Measurements from ENCODE around the gene PIP4K2A.

The PIP4K2A gene

DNA sequence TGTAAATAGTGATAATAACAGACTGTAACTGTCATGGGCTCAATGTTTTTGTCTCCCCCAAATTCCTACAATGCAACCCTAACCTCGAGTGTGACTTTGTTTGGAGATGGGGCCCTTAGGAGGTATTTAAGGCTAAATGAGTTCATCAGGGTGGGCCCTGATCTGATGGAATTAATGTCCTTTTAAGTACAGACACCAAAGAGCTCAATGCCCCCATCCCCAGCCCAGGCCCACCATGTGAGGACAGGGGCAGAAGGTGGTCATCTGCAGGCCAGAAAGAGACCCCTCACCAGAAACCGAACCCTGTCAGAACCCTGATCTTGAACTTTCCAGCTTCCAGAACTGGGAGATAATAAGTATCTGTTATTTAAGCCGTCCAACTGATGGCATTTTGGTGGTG lies 83.2 kb downstream of the PIP4K2A start:
- Histone ChIP-seq H2BK120ac (ENCODE audit: low read depth, low read length) (peak overlapping the region; percentile 85), H3K23ac (ENCODE audit: low read length) (no peak overlapping the region), H3K4me1 (ENCODE audit: control insufficient read depth, low read depth, low read length) (peaks cover 3% of the 10 kb centered on the region), H3K4me3 (ENCODE audit: low read length) (no peak overlapping the region), H3K9ac (ENCODE audit: low read length) (no peak overlapping the region), H3K36me3 (ENCODE audit: control insufficient read depth, insufficient read depth, low read length) (no peaks in the 10 kb centered on the region), H4K5ac (ENCODE audit: low read length) (no peak overlapping the region), H2BK5ac (ENCODE audit: low read length) (no peak overlapping the region), H3K27ac (ENCODE audit: low read depth, low read length) (no peak overlapping the region), H3K18ac (ENCODE audit: low read length) (peak overlapping the region; percentile 70), H2BK15ac (replicated peaks; ENCODE audit: low read depth) (no peak overlapping the region), H3K4ac (ENCODE audit: low read depth, low read length) (peak overlapping the region; percentile 86), H3K4me2 (ENCODE audit: low read length) (no peak overlapping the region), H3K56ac (ENCODE audit: low read length) (no peak overlapping the region), H3K27me3 (ENCODE audit: insufficient read depth, low read length, poor library complexity) (no peaks in the 10 kb centered on the region), H2AK5ac (ENCODE audit: low read length) (no peak overlapping the region), H3K79me1 (ENCODE audit: low read length) (peaks cover 1% of the 10 kb centered on the region), H3K79me2 (ENCODE audit: control insufficient read depth, insufficient read depth, low read length) (peaks cover 3% of the 10 kb centered on the region), H4K8ac (ENCODE audit: low read depth, low read length) (no peak overlapping the region)
- whole genome bisulfite sequencing (ENCODE audit: extremely low coverage, insufficient coverage, low lambda C conversion rate) = no CpG with 5 or more reads among the region's 3 CpGs
- no peak for DNase-seq

DNA sequence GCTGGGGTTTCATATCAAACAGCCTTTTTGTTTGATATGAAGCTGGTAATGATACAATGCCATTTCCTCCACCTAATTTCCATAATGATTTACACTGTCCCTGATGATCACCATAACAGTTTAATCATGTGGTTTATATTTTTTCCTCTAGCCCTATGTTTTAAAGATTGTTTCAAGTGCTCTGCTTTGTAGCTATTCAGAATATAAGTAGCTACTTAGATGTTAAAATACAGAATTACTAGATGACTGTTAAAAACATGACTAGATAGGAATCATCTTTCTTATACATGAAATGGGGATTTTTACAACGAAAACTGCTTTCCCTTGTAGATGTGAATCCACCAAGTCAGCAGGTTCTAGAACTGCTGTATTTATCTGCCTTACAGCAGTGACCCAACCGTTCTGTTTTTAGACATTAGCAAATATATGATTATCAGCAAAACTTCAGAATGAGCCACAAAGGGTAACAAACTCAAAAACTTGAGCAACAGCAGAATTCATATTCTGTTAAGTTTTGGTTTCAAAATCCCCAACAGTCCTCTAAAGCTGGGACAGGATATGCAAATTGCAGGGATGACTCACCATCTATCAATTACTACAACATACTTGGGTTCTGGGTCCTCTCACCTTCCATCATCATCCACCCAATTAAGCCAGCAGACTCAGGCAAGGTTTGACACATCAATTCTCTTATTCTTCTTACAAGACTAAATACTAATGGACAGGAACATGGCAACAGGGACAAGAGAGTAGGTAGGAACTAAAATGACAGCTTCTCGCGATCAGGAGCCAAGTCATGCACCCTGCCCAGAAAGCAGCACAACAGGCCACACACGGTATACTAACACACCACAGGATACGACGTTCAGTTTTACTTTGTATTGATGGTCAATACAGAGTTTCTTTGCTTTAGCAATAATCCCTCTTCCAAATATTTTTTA lies 83.9 kb downstream of the PIP4K2A start:
- Histone ChIP-seq H3K4me3 (ENCODE audit: low read length) (no peak overlapping the region), H4K8ac (ENCODE audit: low read depth, low read length) (no peak overlapping the region), H4K5ac (ENCODE audit: low read length) (no peak overlapping the region), H3K18ac (ENCODE audit: low read length) (no peak overlapping the region), H2AK5ac (ENCODE audit: low read length) (no peak overlapping the region), H3K4me1 (ENCODE audit: control insufficient read depth, low read depth, low read length) (peaks cover 3% of the 10 kb centered on the region), H3K36me3 (ENCODE audit: control insufficient read depth, insufficient read depth, low read length) (no peaks in the 10 kb centered on the region), H2BK120ac (ENCODE audit: low read depth, low read length) (no peak overlapping the region), H3K56ac (ENCODE audit: low read length) (no peak overlapping the region), H3K9ac (ENCODE audit: low read length) (no peak overlapping the region), H2BK15ac (replicated peaks; ENCODE audit: low read depth) (no peak overlapping the region), H3K4me2 (ENCODE audit: low read length) (no peak overlapping the region), H3K79me2 (ENCODE audit: control insufficient read depth, insufficient read depth, low read length) (peaks cover 3% of the 10 kb centered on the region), H3K27me3 (ENCODE audit: insufficient read depth, low read length, poor library complexity) (no peaks in the 10 kb centered on the region), H3K23ac (ENCODE audit: low read length) (no peak overlapping the region), H3K27ac (ENCODE audit: low read depth, low read length) (no peak overlapping the region), H3K4ac (ENCODE audit: low read depth, low read length) (no peak overlapping the region), H2BK5ac (ENCODE audit: low read length) (no peak overlapping the region), H3K79me1 (ENCODE audit: low read length) (peaks cover 1% of the 10 kb centered on the region)
- WGBS (ENCODE audit: extremely low coverage, insufficient coverage, low lambda C conversion rate) = no CpG with 5 or more reads among the region's 7 CpGs
- DNase-seq = peak; percentile 85

DNA sequence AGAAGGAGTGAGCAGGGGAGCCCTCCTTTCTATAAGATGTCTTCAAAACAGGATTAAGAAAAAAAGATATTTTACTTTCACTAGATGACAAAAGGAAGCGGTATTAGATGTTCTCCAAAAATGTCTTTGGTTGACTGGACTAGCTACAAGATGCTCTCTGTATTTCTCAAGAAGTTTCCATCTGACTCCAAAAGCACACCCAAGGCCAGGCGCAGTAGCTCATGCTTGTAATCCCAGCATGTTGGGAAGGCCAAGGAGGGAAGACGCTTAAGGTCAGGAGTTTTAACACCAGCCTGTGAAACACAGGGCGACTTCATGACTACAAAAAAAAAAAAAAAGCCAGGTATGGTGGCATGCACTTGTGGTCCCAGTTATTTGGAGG lies 84.5 kb downstream of the PIP4K2A start:
- Histone ChIP-seq H3K18ac (ENCODE audit: low read length) (no peak overlapping the region), H2BK5ac (ENCODE audit: low read length) (no peak overlapping the region), H3K23ac (ENCODE audit: low read length) (no peak overlapping the region), H3K27me3 (ENCODE audit: insufficient read depth, low read length, poor library complexity) (no peaks in the 10 kb centered on the region), H3K9ac (ENCODE audit: low read length) (no peak overlapping the region), H3K56ac (ENCODE audit: low read length) (no peak overlapping the region), H4K5ac (ENCODE audit: low read length) (no peak overlapping the region), H3K4ac (ENCODE audit: low read depth, low read length) (no peak overlapping the region), H3K4me3 (ENCODE audit: low read length) (no peak overlapping the region), H2AK5ac (ENCODE audit: low read length) (no peak overlapping the region), H3K79me1 (ENCODE audit: low read length) (peaks cover 1% of the 10 kb centered on the region), H3K4me2 (ENCODE audit: low read length) (no peak overlapping the region), H3K4me1 (ENCODE audit: control insufficient read depth, low read depth, low read length) (peaks cover 3% of the 10 kb centered on the region), H3K27ac (ENCODE audit: low read depth, low read length) (no peak overlapping the region), H3K36me3 (ENCODE audit: control insufficient read depth, insufficient read depth, low read length) (no peaks in the 10 kb centered on the region), H4K8ac (ENCODE audit: low read depth, low read length) (no peak overlapping the region), H3K79me2 (ENCODE audit: control insufficient read depth, insufficient read depth, low read length) (peaks cover 3% of the 10 kb centered on the region), H2BK120ac (ENCODE audit: low read depth, low read length) (no peak overlapping the region), H2BK15ac (replicated peaks; ENCODE audit: low read depth) (no peak overlapping the region)
- no CpG with 5 or more reads among the region's 4 CpGs for WGBS (ENCODE audit: extremely low coverage, insufficient coverage, low lambda C conversion rate)
- DNase-seq = peak; percentile 63

DNA sequence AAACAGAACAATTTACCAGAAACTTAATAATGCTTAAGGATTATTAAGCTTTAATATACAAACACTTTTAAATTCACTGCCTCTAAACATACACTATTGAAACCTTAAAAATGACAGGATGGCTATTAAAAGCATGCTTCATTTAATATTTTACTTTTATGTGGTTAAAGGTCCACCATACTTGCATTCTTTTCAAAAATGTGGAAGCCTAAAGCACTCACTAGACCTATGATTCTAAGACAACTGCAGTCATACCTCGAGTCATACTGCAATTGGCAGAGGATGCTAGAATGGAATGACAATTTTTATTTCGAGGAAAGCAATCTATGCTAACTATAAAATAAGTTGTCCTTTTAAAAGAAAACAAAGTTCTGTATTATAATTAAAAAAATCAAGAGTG lies 85.3 kb downstream of the PIP4K2A start:
- Histone ChIP-seq H3K4ac (ENCODE audit: low read depth, low read length) (no peak overlapping the region), H4K5ac (ENCODE audit: low read length) (no peak overlapping the region), H2BK120ac (ENCODE audit: low read depth, low read length) (no peak overlapping the region), H3K36me3 (ENCODE audit: control insufficient read depth, insufficient read depth, low read length) (no peaks in the 10 kb centered on the region), H2BK15ac (replicated peaks; ENCODE audit: low read depth) (no peak overlapping the region), H3K4me2 (ENCODE audit: low read length) (no peak overlapping the region), H2AK5ac (ENCODE audit: low read length) (no peak overlapping the region), H2BK5ac (ENCODE audit: low read length) (no peak overlapping the region), H3K56ac (ENCODE audit: low read length) (no peak overlapping the region), H3K79me2 (ENCODE audit: control insufficient read depth, insufficient read depth, low read length) (peaks cover 3% of the 10 kb centered on the region), H3K23ac (ENCODE audit: low read length) (no peak overlapping the region), H3K9ac (ENCODE audit: low read length) (no peak overlapping the region), H3K4me3 (ENCODE audit: low read length) (no peak overlapping the region), H3K79me1 (ENCODE audit: low read length) (peaks cover 1% of the 10 kb centered on the region), H3K4me1 (ENCODE audit: control insufficient read depth, low read depth, low read length) (peaks cover 3% of the 10 kb centered on the region), H3K18ac (ENCODE audit: low read length) (no peak overlapping the region), H3K27me3 (ENCODE audit: insufficient read depth, low read length, poor library complexity) (no peaks in the 10 kb centered on the region), H4K8ac (ENCODE audit: low read depth, low read length) (no peak overlapping the region), H3K27ac (ENCODE audit: low read depth, low read length) (no peak overlapping the region)
- DNase-seq = no peak
- no CpG with 5 or more reads among the region's 2 CpGs for WGBS (ENCODE audit: extremely low coverage, insufficient coverage, low lambda C conversion rate)

DNA sequence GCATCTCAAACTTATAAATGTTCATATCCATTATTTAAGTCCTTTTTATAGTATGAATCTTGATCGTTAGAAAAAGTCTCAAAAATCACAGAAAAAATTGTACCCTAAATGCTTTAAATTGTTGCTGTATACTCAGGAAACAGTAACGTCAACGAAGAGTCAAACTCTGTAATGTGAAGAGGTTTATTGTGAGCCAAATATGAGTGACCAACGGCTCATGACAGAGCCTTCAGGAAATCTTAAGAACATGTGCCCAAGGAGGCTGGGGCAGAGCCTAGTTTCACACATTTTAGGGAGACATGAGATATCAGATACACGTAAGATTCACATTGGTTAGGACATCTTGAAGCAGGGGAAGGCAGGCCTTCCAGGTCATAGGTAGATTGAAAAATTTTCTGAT lies 86.1 kb downstream of the PIP4K2A start:
- DNase-seq = no peak
- WGBS (ENCODE audit: extremely low coverage, insufficient coverage, low lambda C conversion rate) = no CpG with 5 or more reads among the region's 5 CpGs
- H3K79me1 ChIP-seq (ENCODE audit: low read length) = peaks cover 3% of the 10 kb centered on the region
- no peak overlapping the region for H3K9ac ChIP-seq (ENCODE audit: low read length)
- H3K79me2 ChIP-seq (ENCODE audit: control insufficient read depth, insufficient read depth, low read length) = peaks cover 5% of the 10 kb centered on the region
- no peaks in the 10 kb centered on the region for H3K36me3 ChIP-seq (ENCODE audit: control insufficient read depth, insufficient read depth, low read length)
- no peak overlapping the region for H4K8ac ChIP-seq (ENCODE audit: low read depth, low read length)
- H3K4me3 ChIP-seq (ENCODE audit: low read length) = no peak overlapping the region
- H2BK15ac ChIP-seq (replicated peaks; ENCODE audit: low read depth) = no peak overlapping the region
- H3K18ac ChIP-seq (ENCODE audit: low read length) = peak overlapping the region; percentile 64
- no peak overlapping the region for H2AK5ac ChIP-seq (ENCODE audit: low read length)
- H2BK120ac ChIP-seq (ENCODE audit: low read depth, low read length) = no peak overlapping the region
- H3K27ac ChIP-seq (ENCODE audit: low read depth, low read length) = no peak overlapping the region
- no peak overlapping the region for H3K4me2 ChIP-seq (ENCODE audit: low read length)
- no peaks in the 10 kb centered on the region for H3K27me3 ChIP-seq (ENCODE audit: insufficient read depth, low read length, poor library complexity)
- H2BK5ac ChIP-seq (ENCODE audit: low read length) = no peak overlapping the region
- no peak overlapping the region for H3K56ac ChIP-seq (ENCODE audit: low read length)
- H3K23ac ChIP-seq (ENCODE audit: low read length) = no peak overlapping the region
- H3K4ac ChIP-seq (ENCODE audit: low read depth, low read length) = no peak overlapping the region
- H3K4me1 ChIP-seq (ENCODE audit: control insufficient read depth, low read depth, low read length) = peaks cover 3% of the 10 kb centered on the region
- H4K5ac ChIP-seq (ENCODE audit: low read length) = no peak overlapping the region
